Loucy (cell line): Measurements from ENCODE around the gene FBXL19.

Source experiments
- H2AFZ ChIP-seq: fragments of 200-600 bp; sonication (generic); 2 replicates; pipeline ENCODE4 v1.6.0; 2016; ENCODE audit warnings: antibody characterized with exemption, mild to moderate bottlenecking, low read length, moderate library complexity
- H3F3A ChIP-seq: fragments of 200-600 bp; 2 replicates; pipeline ENCODE4 v1.6.0; 2016; ENCODE audit warnings: antibody characterized with exemption, low read depth, mild to moderate bottlenecking
- H3K27me3 ChIP-seq: fragments of 200-600 bp; sonication (generic); 2 replicates; pipeline ENCODE4 v1.6.1; 2014; ENCODE audit warnings: low read length, mild to moderate bottlenecking; ENCODE audit not compliant: insufficient read depth, poor library complexity, severe bottlenecking
- H3K36me3 ChIP-seq: fragments of 200-600 bp; sonication (generic); 2 replicates; pipeline ENCODE4 v1.6.1; 2016; ENCODE audit warnings: low read length; ENCODE audit not compliant: insufficient read depth
- H3K4me1 ChIP-seq: fragments of 200-600 bp; sonication (generic); 2 replicates; pipeline ENCODE4 v1.5.1; 2014; ENCODE audit warnings: low read length, mild to moderate bottlenecking; ENCODE audit not compliant: insufficient read depth, poor library complexity, severe bottlenecking
- H3K4me2 ChIP-seq: fragments of 200-600 bp; sonication (generic); 2 replicates; pipeline ENCODE4 v1.6.0; 2014; ENCODE audit warnings: antibody characterized with exemption, low read length, low read depth, mild to moderate bottlenecking; ENCODE audit not compliant: poor library complexity, severe bottlenecking
- H3K4me3 ChIP-seq: fragments of 200-600 bp; sonication (generic); 2 replicates; pipeline ENCODE4 v1.5.1; 2014; ENCODE audit warnings: low read length, mild to moderate bottlenecking, mixed read lengths; ENCODE audit not compliant: poor library complexity, severe bottlenecking
- H3K79me2 ChIP-seq: fragments of 200-600 bp; sonication (generic); 2 replicates; pipeline ENCODE4 v1.6.1; 2014; ENCODE audit warnings: low read length; ENCODE audit not compliant: insufficient read depth
- H3K9ac ChIP-seq: fragments of 200-600 bp; sonication (generic); 2 replicates; pipeline ENCODE4 v1.6.0; 2014; ENCODE audit warnings: mild to moderate bottlenecking, low read depth, low read length, moderate library complexity; ENCODE audit not compliant: poor library complexity, severe bottlenecking
- H3K9me2 ChIP-seq: fragments of 200-600 bp; sonication (generic); replicated peaks from 2 replicates; pipeline ENCODE4 v1.6.1; 2016; ENCODE audit warnings: low read depth, low read length, mixed read lengths
- H3K9me3 ChIP-seq: fragments of 200-600 bp; sonication (generic); 2 replicates; pipeline ENCODE4 v1.6.1; 2014; ENCODE audit warnings: mild to moderate bottlenecking, antibody characterized with exemption, low read length, low read depth; ENCODE audit not compliant: insufficient read depth
- H4K20me1 ChIP-seq: fragments of 200-600 bp; sonication (generic); 2 replicates; pipeline ENCODE4 v1.6.0; 2014; ENCODE audit warnings: antibody characterized with exemption, low read length, mild to moderate bottlenecking; ENCODE audit not compliant: insufficient read depth, poor library complexity, severe bottlenecking
- CTCF ChIP-seq: fragments of 200-600 bp; sonication (generic); conservative IDR thresholded peaks from 2 replicates; pipeline ENCODE4 v1.5.1; 2014; ENCODE audit warnings: mild to moderate bottlenecking, antibody characterized with exemption, low read length
- EZH2phosphoT487 ChIP-seq: fragments of 200-600 bp; IDR thresholded peaks from 2 replicates; pipeline ENCODE4 v1.6.1; 2018; ENCODE audit warnings: antibody characterized with exemption, mild to moderate bottlenecking, moderate library complexity, borderline replicate concordance

Gene FBXL19

GRCh38 chr16:30902029-30902972, 21.1 kb upstream of the FBXL19 start:
- Histone ChIP-seq H3K79me2 (no peaks in the 10 kb centered on the region), H3K9ac (peak overlapping the region; percentile 89), H3K27me3 (peaks cover 19% of the 10 kb centered on the region), H4K20me1 (no peaks in the 10 kb centered on the region), H3F3A (peaks cover 20% of the 10 kb centered on the region), H3K9me2 (no peaks in the 10 kb centered on the region), H3K4me1 (peaks cover 30% of the 10 kb centered on the region), H3K4me2 (peak overlapping the region; percentile 86), H2AFZ (peak overlapping the region; percentile 80), H3K36me3 (no peaks in the 10 kb centered on the region), H3K9me3 (no peaks in the 10 kb centered on the region), H3K4me3 (peak overlapping the region; percentile 81)
- no peak for TF ChIP-seq EZH2phosphoT487
- TF ChIP-seq CTCF, result no peak

DNA sequence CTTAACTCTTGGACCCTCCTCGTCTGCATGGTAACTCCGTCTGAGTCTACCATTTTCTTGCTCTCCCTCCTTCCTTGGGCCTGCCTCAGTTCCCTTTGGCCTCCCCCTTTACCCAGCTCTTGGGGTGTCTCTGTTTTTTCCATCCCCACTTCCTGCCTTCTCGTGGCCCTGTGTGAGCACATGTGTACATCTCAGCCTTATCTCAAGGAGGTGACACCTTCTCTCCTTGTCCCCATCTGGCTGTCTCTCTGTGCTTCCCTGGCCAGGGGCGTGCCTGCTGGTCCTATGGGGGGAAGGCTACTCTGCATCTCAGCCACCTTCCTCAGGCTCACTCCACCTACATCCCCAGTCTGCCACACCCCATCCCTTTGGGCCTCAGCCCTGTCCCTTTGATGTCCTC, 20.4 kb upstream of the FBXL19 start:
- H3F3A ChIP-seq, result peaks cover 20% of the 10 kb centered on the region
- peaks cover 26% of the 10 kb centered on the region for H3K27me3 ChIP-seq
- H3K4me1 ChIP-seq, result peaks cover 30% of the 10 kb centered on the region
- H3K4me3 ChIP-seq, result peak overlapping the region; percentile 81
- no peaks in the 10 kb centered on the region for H3K9me2 ChIP-seq
- TF ChIP-seq CTCF (no peak), EZH2phosphoT487 (no peak)
- H3K9ac ChIP-seq, result peak overlapping the region; percentile 89
- no peaks in the 10 kb centered on the region for H3K9me3 ChIP-seq
- no peaks in the 10 kb centered on the region for H3K79me2 ChIP-seq
- peak overlapping the region; percentile 84 for H3K4me2 ChIP-seq
- peak overlapping the region; percentile 77; the same call in 1 of the 2 replicates for H2AFZ ChIP-seq
- no peaks in the 10 kb centered on the region for H4K20me1 ChIP-seq
- H3K36me3 ChIP-seq, result no peaks in the 10 kb centered on the region

DNA sequence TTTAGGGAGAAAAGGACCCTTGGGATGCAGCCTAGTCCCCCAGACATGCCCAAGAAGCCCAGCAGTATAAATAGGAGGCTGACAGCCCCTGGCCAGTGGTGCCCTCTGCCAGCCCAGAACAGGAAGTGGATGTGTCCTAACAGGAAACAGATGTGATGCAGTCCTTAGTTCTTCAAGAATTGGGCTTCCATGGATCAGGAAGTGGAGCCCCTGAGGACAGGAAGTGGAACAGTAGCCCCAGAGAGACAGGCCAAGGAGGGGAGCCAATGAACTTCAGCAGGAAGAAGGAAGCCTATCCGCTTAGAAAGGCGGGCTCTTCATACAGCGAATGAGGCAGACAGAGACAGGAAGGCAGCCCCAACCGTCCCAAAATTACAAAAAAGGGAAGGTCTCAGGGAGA, 19.8 kb upstream of the FBXL19 start:
- peak overlapping the region; percentile 89 for H3K9ac ChIP-seq
- no peaks in the 10 kb centered on the region for H3K9me3 ChIP-seq
- peaks cover 28% of the 10 kb centered on the region for H3K27me3 ChIP-seq
- peak overlapping the region; percentile 84 for H3K4me2 ChIP-seq
- TF ChIP-seq EZH2phosphoT487, result no peak
- TF ChIP-seq CTCF, result no peak
- H3K9me2 ChIP-seq, result no peaks in the 10 kb centered on the region
- H3K36me3 ChIP-seq, result no peaks in the 10 kb centered on the region
- H3K4me1 ChIP-seq, result peaks cover 30% of the 10 kb centered on the region
- no peaks in the 10 kb centered on the region for H4K20me1 ChIP-seq
- peak overlapping the region; percentile 74 for H2AFZ ChIP-seq
- no peaks in the 10 kb centered on the region for H3K79me2 ChIP-seq
- H3K4me3 ChIP-seq, result peak overlapping the region; percentile 63
- H3F3A ChIP-seq, result peaks cover 20% of the 10 kb centered on the region
